ENCODE measurements around the gene AKAP12.

The AKAP12 gene

GRCh38 chr6:151294561-151295101, 54.9 kb downstream of the AKAP12 start:
- no peak for TF ChIP-seq TAF1 (IDR thresholded peaks at IDR 0.05; ENCODE audit: borderline replicate concordance, insufficient read depth, low read length)
- TF ChIP-seq SIN3A (IDR thresholded peaks at IDR 0.05; ENCODE audit: borderline replicate concordance, insufficient read depth, low read length) = no peak
- TF ChIP-seq FOXP2 (optimal IDR thresholded peaks at IDR 0.05; ENCODE audit: borderline replicate concordance, extremely low read depth, extremely low read length, insufficient read depth) = no peak
- TF ChIP-seq POLR2AphosphoS5 (IDR thresholded peaks at IDR 0.05; ENCODE audit: low read depth, low read length) = no peak
- no peak for TF ChIP-seq REST (IDR thresholded peaks at IDR 0.05; ENCODE audit: insufficient read depth in 1 of 2, low read depth in 2 of 2, low read length in 2 of 2)

GRCh38 chr6:151297886-151298285, 58.1 kb downstream of the AKAP12 start:
- TF ChIP-seq TAF1 (IDR thresholded peaks at IDR 0.05; ENCODE audit: borderline replicate concordance, insufficient read depth, low read length) (no peak), REST (IDR thresholded peaks at IDR 0.05; ENCODE audit: insufficient read depth in 1 of 2, low read depth in 2 of 2, low read length in 2 of 2) (no peak), FOXP2 (optimal IDR thresholded peaks at IDR 0.05; ENCODE audit: borderline replicate concordance, extremely low read depth, extremely low read length, insufficient read depth) (no peak), SIN3A (IDR thresholded peaks at IDR 0.05; ENCODE audit: borderline replicate concordance, insufficient read depth, low read length) (no peak), POLR2AphosphoS5 (IDR thresholded peaks at IDR 0.05; ENCODE audit: low read depth, low read length) (no peak)

GRCh38 chr6:151299011-151299410, 59.2 kb downstream of the AKAP12 start:
- TF ChIP-seq TAF1 (IDR thresholded peaks at IDR 0.05; ENCODE audit: borderline replicate concordance, insufficient read depth, low read length) (no peak), SIN3A (IDR thresholded peaks at IDR 0.05; ENCODE audit: borderline replicate concordance, insufficient read depth, low read length) (no peak)

- TF ChIP-seq SIN3A (IDR thresholded peaks at IDR 0.05; ENCODE audit: borderline replicate concordance, insufficient read depth, low read length) = no peak
- no peak for TF ChIP-seq REST (IDR thresholded peaks at IDR 0.05; ENCODE audit: insufficient read depth in 1 of 2, low read depth in 2 of 2, low read length in 2 of 2)
- TF ChIP-seq FOXP2 (optimal IDR thresholded peaks at IDR 0.05; ENCODE audit: borderline replicate concordance, extremely low read depth, extremely low read length, insufficient read depth) = no peak
- TF ChIP-seq POLR2AphosphoS5 (IDR thresholded peaks at IDR 0.05; ENCODE audit: low read depth, low read length) = no peak
- no peak for TF ChIP-seq TAF1 (IDR thresholded peaks at IDR 0.05; ENCODE audit: borderline replicate concordance, insufficient read depth, low read length)
Observed at GRCh38 chr6:151300267-151300991, 60.7 kb downstream of the AKAP12 start.

- no peak for TF ChIP-seq POLR2AphosphoS5 (IDR thresholded peaks at IDR 0.05; ENCODE audit: low read depth, low read length)
- no peak for TF ChIP-seq TAF1 (IDR thresholded peaks at IDR 0.05; ENCODE audit: borderline replicate concordance, insufficient read depth, low read length)
- TF ChIP-seq REST (IDR thresholded peaks at IDR 0.05; ENCODE audit: insufficient read depth in 1 of 2, low read depth in 2 of 2, low read length in 2 of 2) = no peak
- TF ChIP-seq FOXP2 (optimal IDR thresholded peaks at IDR 0.05; ENCODE audit: borderline replicate concordance, extremely low read depth, extremely low read length, insufficient read depth) = no peak
- no peak for TF ChIP-seq SIN3A (IDR thresholded peaks at IDR 0.05; ENCODE audit: borderline replicate concordance, insufficient read depth, low read length)
Observed at GRCh38 chr6:151301547-151301946, 61.8 kb downstream of the AKAP12 start.

Data from PFSK-1 (cell line).